A673 (cell line): ENCODE data around the gene TMEM163. TPM values are rescaled to one million over a fixed set of nuclear protein-coding genes. Genes with fewer than 3 reads are reported as not detected.

Source experiments
- BruUV-seq: library from RNA; stranded (reverse); fragments of 400-500 nt; replicated peaks from 2 replicates; lab custom pipeline; 2021; lab: Mats Ljungman, UMichigan
- CTCF ChIA-PET: fragments of 300-600 bp; sonication (Branson Sonifier 250); formaldehyde crosslinking; loops from one replicate; lab custom pipeline; 2022; ENCODE audit warnings: antibody characterized with exemption; lab: Charles Lee
- POLR2A ChIA-PET: fragments of 300-600 bp; sonication (Branson Sonifier 250); formaldehyde crosslinking; loops from one replicate; lab custom pipeline; 2022; ENCODE audit warnings: antibody characterized with exemption; ENCODE audit not compliant: low non-redundant PET; lab: Charles Lee
- DNase-seq: peaks from one replicate; pipeline ENCODE4 v3.0.0-alpha.2; 2015; ENCODE audit warnings: low spot score
- H3K27ac ChIP-seq: fragments of 200-600 bp; sonication (generic); 2 replicates; pipeline ENCODE4 v1.5.1; 2016; ENCODE audit warnings: mixed run types, low read depth, mild to moderate bottlenecking, mixed read lengths, antibody characterized with exemption, low read length; ENCODE audit not compliant: poor library complexity, severe bottlenecking
- H3K27me3 ChIP-seq: fragments of 200-600 bp; sonication (generic); replicated peaks from 2 replicates; pipeline ENCODE4 v1.6.1; 2017; ENCODE audit warnings: mixed run types, low read depth, mild to moderate bottlenecking, mixed read lengths, antibody characterized with exemption, low read length; ENCODE audit not compliant: insufficient read depth, poor library complexity
- H3K36me3 ChIP-seq: fragments of 200-600 bp; sonication (generic); 2 replicates; pipeline ENCODE4 v1.6.1; 2016; ENCODE audit warnings: mixed run types, mild to moderate bottlenecking, mixed read lengths, antibody characterized with exemption, low read length; ENCODE audit not compliant: insufficient read depth, poor library complexity, severe bottlenecking
- H3K4me1 ChIP-seq: fragments of 200-600 bp; sonication (generic); 2 replicates; pipeline ENCODE4 v1.6.1; 2017; ENCODE audit warnings: mixed run types, mild to moderate bottlenecking, mixed read lengths, antibody characterized with exemption, low read length; ENCODE audit not compliant: insufficient read depth, poor library complexity, severe bottlenecking
- H3K4me3 ChIP-seq: fragments of 200-600 bp; sonication (generic); 2 replicates; pipeline ENCODE4 v1.5.1; 2016; ENCODE audit warnings: low read depth, mixed run types, mild to moderate bottlenecking, mixed read lengths, low read length; ENCODE audit not compliant: poor library complexity, severe bottlenecking
- H3K9me3 ChIP-seq: fragments of 200-600 bp; sonication (generic); 2 replicates; pipeline ENCODE4 v1.6.1; 2016; ENCODE audit warnings: mixed run types, low read depth, mild to moderate bottlenecking, mixed read lengths, antibody characterized with exemption, low read length; ENCODE audit not compliant: poor library complexity, severe bottlenecking
- CTCF ChIP-seq: fragments of 300-800, 200-600 bp; sonication (generic); conservative IDR thresholded peaks from 2 replicates; pipeline ENCODE4 v1.5.1; 2017; ENCODE audit warnings: low read depth, mild to moderate bottlenecking, antibody characterized with exemption, low read length, moderate library complexity, mixed read lengths
- EZH2 ChIP-seq: fragments of 200-600 bp; sonication (generic); IDR thresholded peaks from 2 replicates; pipeline ENCODE4 v1.6.1; 2017; ENCODE audit warnings: borderline replicate concordance, low read depth, mild to moderate bottlenecking, mixed read lengths, antibody characterized with exemption, low read length; ENCODE audit not compliant: poor library complexity, severe bottlenecking
- intact Hi-C: fragments of 100-400 bp; cut with micrococcal nuclease; formaldehyde crosslinking; loops from one replicate; pipeline ENCODE4 v1.10.0; 2022; ENCODE audit not compliant: unreplicated experiment
- total RNA-seq: library from RNA; stranded (reverse); gene quantifications from 2 replicates; pipeline ENCODE4 v1.2.3, GENCODE V29; 2021

The TMEM163 gene
- total RNA-seq, 1 experiment from 2014 or later, result not detected

- no peak overlapping the region for H3K27ac ChIP-seq
- TF ChIP-seq EZH2, result no peak
- TF ChIP-seq CTCF, result no peak
- peaks cover 29% of the 10 kb centered on the region for H3K27me3 ChIP-seq
- H3K36me3 ChIP-seq, result no peaks in the 10 kb centered on the region
- POLR2A ChIA-PET, result no interaction called here
- H3K9me3 ChIP-seq, result no peaks in the 10 kb centered on the region
- no TSS peak for BruUV-seq
- no peaks in the 10 kb centered on the region for H3K4me1 ChIP-seq
- no peak overlapping the region for H3K4me3 ChIP-seq
- no peak for DNase-seq
- CTCF ChIA-PET, result no interaction called here
- intact Hi-C loops, result no loop called here
Observed at GRCh38 chr2:134639265-134639664, 79.5 kb downstream of the TMEM163 start.

GRCh38 chr2:134636714-134637113 is 82.1 kb downstream of the TMEM163 start:
- POLR2A ChIA-PET, result no interaction called here
- H3K36me3 ChIP-seq, result no peaks in the 10 kb centered on the region
- H3K4me3 ChIP-seq, result no peak overlapping the region
- no peak overlapping the region for H3K27ac ChIP-seq
- peaks cover 21% of the 10 kb centered on the region for H3K27me3 ChIP-seq
- DNase-seq, result no peak
- no TSS peak for BruUV-seq
- intact Hi-C loops, result no loop called here
- CTCF ChIA-PET, result no interaction called here
- no peaks in the 10 kb centered on the region for H3K9me3 ChIP-seq
- H3K4me1 ChIP-seq, result no peaks in the 10 kb centered on the region
- TF ChIP-seq EZH2, result no peak
- TF ChIP-seq CTCF, result no peak

- DNase-seq, result no peak
- CTCF ChIA-PET, result no interaction called here
- Histone ChIP-seq H3K4me1 (no peaks in the 10 kb centered on the region), H3K36me3 (no peaks in the 10 kb centered on the region), H3K27ac (no peak overlapping the region), H3K9me3 (no peaks in the 10 kb centered on the region), H3K4me3 (no peak overlapping the region), H3K27me3 (peaks cover 7% of the 10 kb centered on the region)
- POLR2A ChIA-PET, result no interaction called here
- intact Hi-C loops, result no loop called here
- no TSS peak for BruUV-seq
- TF ChIP-seq CTCF, result no peak
- TF ChIP-seq EZH2, result no peak
Observed at GRCh38 chr2:134634054-134634753, 84.6 kb downstream of the TMEM163 start.
